GM13976 (cell line): ENCODE data around the gene RANBP10.

ENCODE experiments used
- DNase-seq: peaks from one replicate; pipeline ENCODE4 v3.0.0; 2012; ENCODE audit warnings: low spot score
- CTCF ChIP-seq: IDR thresholded peaks from 2 replicates; pipeline ENCODE4 v1.5.1; 2012; ENCODE audit warnings: borderline replicate concordance, mild to moderate bottlenecking; ENCODE audit not compliant: insufficient read depth; ENCODE audit errors: extremely low read depth, missing control alignments, control extremely low read depth
- in situ Hi-C: fragments of 300-500 bp; cut with MboI; formaldehyde crosslinking; loops from one replicate; pipeline ENCODE4 v1.12.0; 2022; ENCODE audit warnings: low sequenced_read_pairs, mixed read lengths, inconsistent platforms; ENCODE audit not compliant: unreplicated experiment

Gene RANBP10

GRCh38 chr16:67685388-67686112 is 120.8 kb downstream of the RANBP10 start:
- no peak for TF ChIP-seq CTCF
- peak; percentile 29 for DNase-seq
- in situ Hi-C loops: loop anchor here (25.0 kb wide), 1 partner anchor 352 kb away; no protein-coding TSS in a partner anchor

DNA sequence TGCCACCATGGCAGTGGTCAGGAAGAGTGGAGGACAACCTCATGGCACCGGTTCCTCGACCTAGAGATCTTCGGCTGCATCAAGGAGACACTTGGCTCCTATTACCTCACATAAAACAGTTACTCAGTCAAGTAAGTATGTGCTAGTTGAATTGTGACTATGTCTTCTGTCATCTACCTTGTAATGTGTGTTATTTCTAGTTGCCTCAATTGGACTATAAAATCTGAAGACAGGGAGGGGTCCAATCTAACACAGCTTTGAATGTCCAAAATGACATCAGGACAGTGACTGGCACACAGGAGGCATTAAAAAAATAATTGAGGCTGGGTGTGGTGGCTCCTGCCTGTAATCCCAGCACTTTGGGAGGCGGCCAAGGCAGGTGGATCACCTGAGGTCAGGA is 122.6 kb downstream of the RANBP10 start:
- in situ Hi-C loops: loop anchor here (25.0 kb wide), 1 partner anchor 354 kb away; no protein-coding TSS in a partner anchor
- no peak for DNase-seq

GRCh38 chr16:67679935-67680897 is 126.1 kb downstream of the RANBP10 start:
- in situ Hi-C loops: loop anchor here (10.0 to 25.0 kb wide), 2 partner anchors 245 to 357 kb away; no protein-coding TSS in a partner anchor
- TF ChIP-seq CTCF: no peak
- DNase-seq: no peak

More for the DNA sequence above, 122.6 kb downstream of the RANBP10 start:
- no peak for TF ChIP-seq CTCF

DNA sequence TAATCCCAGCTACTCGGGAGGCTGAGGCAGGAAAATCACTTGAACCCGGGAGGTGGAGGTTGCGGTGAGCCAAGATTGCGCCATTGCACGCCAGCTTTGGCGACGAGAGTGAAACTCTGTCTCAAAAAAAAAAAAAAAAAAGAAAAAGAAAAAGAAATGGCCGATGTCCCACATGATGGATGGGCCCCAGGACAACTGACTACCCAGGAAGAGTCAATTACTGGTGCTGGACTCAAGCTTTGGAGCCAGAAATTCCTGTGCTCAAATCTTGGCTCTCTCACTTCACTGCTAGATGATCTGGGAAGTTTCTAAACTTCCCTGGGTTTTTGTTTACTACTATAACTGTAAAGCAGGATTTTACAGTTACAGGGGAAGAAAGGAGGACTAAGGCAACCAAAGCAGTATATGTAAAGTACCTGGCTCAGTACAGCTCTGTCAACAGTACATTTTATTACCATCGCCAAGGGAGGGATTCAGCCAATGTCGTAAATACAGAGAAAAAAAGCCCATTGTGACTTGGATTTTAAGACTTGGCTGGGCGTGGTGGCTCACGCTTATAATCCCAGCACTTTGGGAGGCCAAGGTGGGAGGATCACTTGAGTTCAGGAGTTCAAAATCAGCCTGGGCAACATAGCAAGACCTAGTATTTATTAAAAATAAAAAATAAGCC is 127.9 kb downstream of the RANBP10 start:
- TF ChIP-seq CTCF: no peak
- in situ Hi-C loops: loop anchor here (10.0 to 25.0 kb wide), 2 partner anchors 246 to 359 kb away; no protein-coding TSS in a partner anchor
- DNase-seq: no peak

GRCh38 chr16:67677712-67678111 is 128.6 kb downstream of the RANBP10 start:
- in situ Hi-C loops: loop anchor here (10.0 to 25.0 kb wide), 2 partner anchors 247 to 360 kb away; no protein-coding TSS in a partner anchor
- no peak for TF ChIP-seq CTCF
- no peak for DNase-seq

DNA sequence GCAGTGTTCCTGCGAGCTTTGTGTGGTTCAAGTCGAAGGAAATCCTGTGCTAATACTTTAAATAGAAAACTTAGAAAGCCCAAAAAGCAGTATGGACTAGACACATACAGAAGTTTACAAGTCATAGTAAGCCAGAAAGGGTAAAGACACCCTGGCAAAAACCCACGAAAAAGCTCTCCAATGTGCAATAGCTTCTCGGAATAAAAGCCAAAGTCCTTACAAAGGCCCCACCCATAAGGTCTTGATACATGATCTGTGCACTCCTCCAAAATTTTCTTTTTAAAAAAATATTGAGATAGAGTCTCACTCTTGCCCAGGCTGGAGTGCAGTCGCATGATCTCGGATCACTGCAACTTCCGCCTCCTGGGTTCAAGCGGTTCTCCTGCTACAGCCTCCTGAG is 129.4 kb downstream of the RANBP10 start:
- TF ChIP-seq CTCF: no peak
- no peak for DNase-seq
- in situ Hi-C loops: loop anchor here (10.0 to 25.0 kb wide), 2 partner anchors 248 to 360 kb away; no protein-coding TSS in a partner anchor
